Left lung (tissue), 10 donors: ENCODE data around the gene B9D2. TPM values are rescaled to one million over a fixed set of nuclear protein-coding genes. Genes with fewer than 3 reads are reported as not detected.
A peak's percentile ranks its signal among the peaks of the same experiment; 100 is the strongest.

Source experiments
- ATAC-seq: fragments of 200-7000 bp; cut with Tn5 transposase; one replicate; pipeline ENCODE4 v1.9.1; 2020; ENCODE audit warnings: moderate library complexity
- DNase-seq, 4 donors: peaks; one replicate each; pipeline ENCODE4 v3.0.0-alpha.2; 2013 to 2020
- H3K27ac ChIP-seq, 2 donors: fragments of 200-600 bp; sonication (generic) in 1 of 2; one replicate each; pipeline versions ENCODE4 v1.5.0 to v1.8.0; 2020 to 2021
- H3K27me3 ChIP-seq, 2 donors: fragments of 200-600 bp; sonication (generic) in 1 of 2; one replicate each; pipeline versions ENCODE4 v1.5.0 to v1.8.0; 2020 to 2021
- H3K36me3 ChIP-seq, 2 donors: fragments of 200-600 bp; sonication (generic) in 1 of 2; one replicate each; pipeline versions ENCODE4 v1.5.0 to v1.8.0; 2020 to 2021
- H3K4me1 ChIP-seq, 2 donors: fragments of 200-600 bp; one replicate each; pipeline ENCODE4 v1.8.0; 2021
- H3K4me3 ChIP-seq, 2 donors: fragments of 200-600 bp; sonication (generic) in 1 of 2; one replicate each; pipeline versions ENCODE4 v1.5.0 to v1.8.0; 2020 to 2021; ENCODE audit warnings: mild to moderate bottlenecking in 1 of 2
- H3K9me3 ChIP-seq, 2 donors: fragments of 200-600 bp; sonication (generic) in 1 of 2; one replicate each; pipeline versions ENCODE4 v1.5.0 to v1.8.0; 2020 to 2021
- intact Hi-C, 2 donors: fragments of 100-400 bp; cut with DNase I; formaldehyde crosslinking; loops; one replicate each; pipeline versions ENCODE4 v1.11.2 to v1.14.2; 2022
- polyA plus RNA-seq, 6 donors: library from polyadenylated mRNA; unstranded; fragments of 120-200 nt; gene quantifications; one replicate each; pipeline ENCODE4 v1.2.1, GENCODE V29; 2013; ENCODE audit not compliant: insufficient read length in 6 of 6
- total RNA-seq, 2 donors: library from RNA; stranded (reverse); fragmentation: NEBNext Ultra II Directional; extraction: Animal tissue kit (Norgen Biotek cat#: 25700); gene quantifications; one replicate each; pipeline ENCODE4 v1.2.1, GENCODE V29; 2021
- TF ChIP-seq, protein P1 (sequence below), 2 donors: fragments of 200-600 bp; sonication (generic) in 1 of 2; IDR thresholded peaks; one replicate each; pipeline versions ENCODE4 v1.5.0 to v1.8.0; 2021; ENCODE audit warnings: antibody characterized with exemption in 2 of 2
- donor health status: DM: no; HTN: yes; CAD: no.
- donor health status: DM: no; HTN: no; CAD: no.

B9D2 gene
- total and polyA plus RNA-seq, 8 donors = 6.6 to 8.8 (median 7.7) TPM

- no peaks in the 10 kb centered on the region for H3K36me3 ChIP-seq
- H3K4me1 ChIP-seq = peaks cover 0 to 50% of the 10 kb centered on the region in 2 donors
- H3K27me3 ChIP-seq = no peaks in the 10 kb centered on the region
- TF ChIP-seq, protein P1, sequence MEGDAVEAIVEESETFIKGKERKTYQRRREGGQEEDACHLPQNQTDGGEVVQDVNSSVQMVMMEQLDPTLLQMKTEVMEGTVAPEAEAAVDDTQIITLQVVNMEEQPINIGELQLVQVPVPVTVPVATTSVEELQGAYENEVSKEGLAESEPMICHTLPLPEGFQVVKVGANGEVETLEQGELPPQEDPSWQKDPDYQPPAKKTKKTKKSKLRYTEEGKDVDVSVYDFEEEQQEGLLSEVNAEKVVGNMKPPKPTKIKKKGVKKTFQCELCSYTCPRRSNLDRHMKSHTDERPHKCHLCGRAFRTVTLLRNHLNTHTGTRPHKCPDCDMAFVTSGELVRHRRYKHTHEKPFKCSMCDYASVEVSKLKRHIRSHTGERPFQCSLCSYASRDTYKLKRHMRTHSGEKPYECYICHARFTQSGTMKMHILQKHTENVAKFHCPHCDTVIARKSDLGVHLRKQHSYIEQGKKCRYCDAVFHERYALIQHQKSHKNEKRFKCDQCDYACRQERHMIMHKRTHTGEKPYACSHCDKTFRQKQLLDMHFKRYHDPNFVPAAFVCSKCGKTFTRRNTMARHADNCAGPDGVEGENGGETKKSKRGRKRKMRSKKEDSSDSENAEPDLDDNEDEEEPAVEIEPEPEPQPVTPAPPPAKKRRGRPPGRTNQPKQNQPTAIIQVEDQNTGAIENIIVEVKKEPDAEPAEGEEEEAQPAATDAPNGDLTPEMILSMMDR (IDR thresholded peaks at IDR 0.05) = no peak
- peak overlapping the region in 1 of 2 donors; percentile 41 for H3K27ac ChIP-seq
- H3K4me3 ChIP-seq = no peak overlapping the region
- no peaks in the 10 kb centered on the region for H3K9me3 ChIP-seq
- DNase-seq = no peak
- intact Hi-C loops = no loop called here
- no peak for ATAC-seq
These were observed 6.8 kb downstream of the B9D2 start for GRCh38 chr19:41356984-41357739.

GRCh38 chr19:41355802-41356201 is 8.1 kb downstream of the B9D2 start:
- peak overlapping the region in 1 of 2 donors; percentile 90 for H3K27ac ChIP-seq
- H3K36me3 ChIP-seq = no peaks in the 10 kb centered on the region
- TF ChIP-seq, protein P1 (IDR thresholded peaks at IDR 0.05) = no peak
- peaks cover 0 to 53% of the 10 kb centered on the region in 2 donors for H3K4me1 ChIP-seq
- H3K27me3 ChIP-seq = no peaks in the 10 kb centered on the region
- H3K9me3 ChIP-seq = no peaks in the 10 kb centered on the region
- intact Hi-C loops = no loop called here
- DNase-seq = no peak
- ATAC-seq = no peak
- H3K4me3 ChIP-seq = no peak overlapping the region

DNA sequence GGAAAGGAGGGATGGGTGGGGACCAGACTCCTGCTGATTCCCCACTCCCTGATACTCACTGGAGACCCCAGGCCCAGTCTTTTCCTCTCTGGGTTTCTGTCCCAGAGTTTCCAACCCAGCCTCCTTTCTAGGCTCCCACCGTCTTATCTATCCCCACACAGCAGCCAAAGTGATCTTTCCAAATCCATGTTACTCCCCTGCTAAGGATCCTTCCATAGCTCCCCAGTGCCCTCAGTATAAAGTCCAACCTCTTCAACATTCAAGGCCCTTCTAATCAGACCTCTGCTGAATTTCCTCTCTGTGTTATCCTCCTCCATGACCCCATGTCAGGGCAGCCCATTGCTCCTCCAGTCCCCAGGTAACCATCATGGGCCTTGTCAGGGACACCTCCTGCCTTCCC is 8.9 kb downstream of the B9D2 start:
- no peaks in the 10 kb centered on the region for H3K9me3 ChIP-seq
- peak overlapping the region in 1 of 2 donors; percentile 90 for H3K27ac ChIP-seq
- H3K4me1 ChIP-seq = peaks cover 0 to 61% of the 10 kb centered on the region in 2 donors
- H3K27me3 ChIP-seq = no peaks in the 10 kb centered on the region
- no peak for ATAC-seq
- no peaks in the 10 kb centered on the region for H3K36me3 ChIP-seq
- H3K4me3 ChIP-seq = no peak overlapping the region
- TF ChIP-seq, protein P1 (IDR thresholded peaks at IDR 0.05) = no peak
- intact Hi-C loops = no loop called here
- DNase-seq = no peak

DNA sequence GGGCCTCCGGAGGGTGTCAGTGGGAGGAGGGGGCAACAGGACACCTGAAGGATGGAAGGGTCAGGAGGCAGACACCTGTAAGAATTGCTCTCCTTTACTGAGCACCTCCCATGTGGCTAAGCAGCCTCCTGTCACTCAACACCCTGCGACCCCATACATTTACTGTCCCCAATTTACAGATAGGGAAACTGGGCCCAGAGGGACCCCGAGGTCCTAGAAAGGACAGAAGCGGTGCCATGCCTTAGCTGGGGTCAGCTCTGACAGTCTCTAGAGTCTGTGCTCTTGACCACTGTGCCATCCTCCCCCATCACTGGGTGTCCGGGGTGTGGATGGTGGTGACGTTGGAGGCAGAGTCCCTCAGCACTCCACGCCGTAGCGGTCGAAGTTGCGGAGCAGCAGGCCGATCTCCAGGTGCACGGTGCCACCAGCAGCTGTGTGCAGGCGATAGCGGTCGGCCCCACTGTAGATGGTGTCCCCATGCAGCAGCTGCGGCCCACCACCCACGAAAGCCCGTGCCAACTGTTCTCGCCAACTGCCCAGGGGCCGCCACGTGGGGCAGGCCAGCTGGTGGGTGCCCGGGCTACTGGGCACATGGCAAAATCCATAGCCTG is 9.5 kb downstream of the B9D2 start:
- Histone ChIP-seq H3K27ac (peak overlapping the region; percentile 83 to 90), H3K9me3 (no peaks in the 10 kb centered on the region), H3K27me3 (no peaks in the 10 kb centered on the region), H3K36me3 (no peaks in the 10 kb centered on the region), H3K4me3 (peak overlapping the region; percentile 91 to 97), H3K4me1 (peaks cover 5 to 67% of the 10 kb centered on the region in 2 donors)
- ATAC-seq (no peak), DNase-seq (peak in 2 of 4 donors; percentile 49 to 82)
- TF ChIP-seq, protein P1 (IDR thresholded peaks at IDR 0.05) = peak in 1 of 2 donors; percentile 29
- intact Hi-C loops = no loop called here
